ENCODE data around the gene LHX3. TPM values are rescaled to one million over a fixed set of nuclear protein-coding genes. Genes with fewer than 3 reads are reported as not detected.

Gene LHX3
- total RNA-seq, 1 experiment from 2014 or later: not detected

- H3K27ac ChIP-seq (ENCODE audit: low read length): no peak overlapping the region
- H3K4me3 ChIP-seq (ENCODE audit: low read length): no peak overlapping the region
- peaks cover 13% of the 10 kb centered on the region for H3K4me1 ChIP-seq (ENCODE audit: low read length)
- H4K20me1 ChIP-seq (ENCODE audit: insufficient read depth, low read depth, low read length): no peaks in the 10 kb centered on the region; the same call in 1 of the 2 replicates
- H3K36me3 ChIP-seq (ENCODE audit: insufficient read depth, low read length): no peaks in the 10 kb centered on the region
- H2AFZ ChIP-seq (ENCODE audit: low read length): no peak overlapping the region
- H3K9me3 ChIP-seq (ENCODE audit: low read length): no peaks in the 10 kb centered on the region
- H3K4me2 ChIP-seq (ENCODE audit: low read depth, low read length, poor library complexity, severe bottlenecking): no peak overlapping the region
- no peaks in the 10 kb centered on the region for H3K79me2 ChIP-seq (ENCODE audit: low read length)
- no peak for DNase-seq
- no peak overlapping the region for H3K9ac ChIP-seq (ENCODE audit: low read length)
- H3K9me2 ChIP-seq (replicated peaks; ENCODE audit: insufficient read depth, low read length): no peaks in the 10 kb centered on the region
- H3K27me3 ChIP-seq (ENCODE audit: low read length): no peaks in the 10 kb centered on the region
Observed at GRCh38 chr9:136191960-136192286, 13.0 kb downstream of the LHX3 start.

GRCh38 chr9:136191099-136191959 lies 13.6 kb downstream of the LHX3 start:
- Histone ChIP-seq H3K36me3 (ENCODE audit: insufficient read depth, low read length) (no peaks in the 10 kb centered on the region), H3K27me3 (ENCODE audit: low read length) (no peaks in the 10 kb centered on the region), H3K27ac (ENCODE audit: low read length) (no peak overlapping the region), H3K4me1 (ENCODE audit: low read length) (peaks cover 7% of the 10 kb centered on the region), H4K20me1 (ENCODE audit: insufficient read depth, low read depth, low read length) (no peaks in the 10 kb centered on the region; the same call in 1 of the 2 replicates), H3K79me2 (ENCODE audit: low read length) (no peaks in the 10 kb centered on the region), H2AFZ (ENCODE audit: low read length) (no peak overlapping the region), H3K9me2 (replicated peaks; ENCODE audit: insufficient read depth, low read length) (no peaks in the 10 kb centered on the region), H3K9me3 (ENCODE audit: low read length) (no peaks in the 10 kb centered on the region), H3K9ac (ENCODE audit: low read length) (no peak overlapping the region), H3K4me3 (ENCODE audit: low read length) (no peak overlapping the region), H3K4me2 (ENCODE audit: low read depth, low read length, poor library complexity, severe bottlenecking) (no peak overlapping the region)
- DNase-seq: no peak

GRCh38 chr9:136190656-136191055 lies 14.3 kb downstream of the LHX3 start:
- Histone ChIP-seq H3K36me3 (ENCODE audit: insufficient read depth, low read length) (no peaks in the 10 kb centered on the region), H3K9me2 (replicated peaks; ENCODE audit: insufficient read depth, low read length) (no peaks in the 10 kb centered on the region), H3K9ac (ENCODE audit: low read length) (no peak overlapping the region), H3K27me3 (ENCODE audit: low read length) (no peaks in the 10 kb centered on the region), H3K4me1 (ENCODE audit: low read length) (peaks cover under 1% of the 10 kb centered on the region; the same call in 1 of the 2 replicates), H3K4me3 (ENCODE audit: low read length) (no peak overlapping the region), H3K4me2 (ENCODE audit: low read depth, low read length, poor library complexity, severe bottlenecking) (no peak overlapping the region), H3K79me2 (ENCODE audit: low read length) (no peaks in the 10 kb centered on the region), H3K9me3 (ENCODE audit: low read length) (no peaks in the 10 kb centered on the region), H4K20me1 (ENCODE audit: insufficient read depth, low read depth, low read length) (no peaks in the 10 kb centered on the region), H2AFZ (ENCODE audit: low read length) (no peak overlapping the region), H3K27ac (ENCODE audit: low read length) (no peak overlapping the region)
- DNase-seq: no peak

GRCh38 chr9:136190237-136190601 lies 14.7 kb downstream of the LHX3 start:
- Histone ChIP-seq H3K9me3 (ENCODE audit: low read length) (no peaks in the 10 kb centered on the region), H3K4me1 (ENCODE audit: low read length) (no peaks in the 10 kb centered on the region), H3K27me3 (ENCODE audit: low read length) (no peaks in the 10 kb centered on the region), H3K27ac (ENCODE audit: low read length) (no peak overlapping the region), H2AFZ (ENCODE audit: low read length) (no peak overlapping the region), H3K4me2 (ENCODE audit: low read depth, low read length, poor library complexity, severe bottlenecking) (no peak overlapping the region), H3K9ac (ENCODE audit: low read length) (no peak overlapping the region), H4K20me1 (ENCODE audit: insufficient read depth, low read depth, low read length) (no peaks in the 10 kb centered on the region), H3K9me2 (replicated peaks; ENCODE audit: insufficient read depth, low read length) (no peaks in the 10 kb centered on the region), H3K4me3 (ENCODE audit: low read length) (no peak overlapping the region), H3K36me3 (ENCODE audit: insufficient read depth, low read length) (no peaks in the 10 kb centered on the region), H3K79me2 (ENCODE audit: low read length) (no peaks in the 10 kb centered on the region)
- DNase-seq: no peak

GRCh38 chr9:136189394-136190236 lies 15.3 kb downstream of the LHX3 start:
- no peak overlapping the region for H3K4me3 ChIP-seq (ENCODE audit: low read length)
- no peak overlapping the region for H3K4me2 ChIP-seq (ENCODE audit: low read depth, low read length, poor library complexity, severe bottlenecking)
- H2AFZ ChIP-seq (ENCODE audit: low read length): no peak overlapping the region
- H3K9me3 ChIP-seq (ENCODE audit: low read length): no peaks in the 10 kb centered on the region
- H3K36me3 ChIP-seq (ENCODE audit: insufficient read depth, low read length): no peaks in the 10 kb centered on the region
- no peaks in the 10 kb centered on the region for H3K9me2 ChIP-seq (replicated peaks; ENCODE audit: insufficient read depth, low read length)
- H3K27me3 ChIP-seq (ENCODE audit: low read length): no peaks in the 10 kb centered on the region
- no peak overlapping the region for H3K9ac ChIP-seq (ENCODE audit: low read length)
- no peaks in the 10 kb centered on the region for H3K79me2 ChIP-seq (ENCODE audit: low read length)
- no peaks in the 10 kb centered on the region for H4K20me1 ChIP-seq (ENCODE audit: insufficient read depth, low read depth, low read length)
- no peak for DNase-seq
- no peaks in the 10 kb centered on the region for H3K4me1 ChIP-seq (ENCODE audit: low read length)
- H3K27ac ChIP-seq (ENCODE audit: low read length): no peak overlapping the region

- Histone ChIP-seq H4K20me1 (ENCODE audit: insufficient read depth, low read depth, low read length) (no peaks in the 10 kb centered on the region), H2AFZ (ENCODE audit: low read length) (no peak overlapping the region), H3K9me2 (replicated peaks; ENCODE audit: insufficient read depth, low read length) (no peaks in the 10 kb centered on the region), H3K27me3 (ENCODE audit: low read length) (no peaks in the 10 kb centered on the region), H3K9me3 (ENCODE audit: low read length) (no peaks in the 10 kb centered on the region), H3K4me2 (ENCODE audit: low read depth, low read length, poor library complexity, severe bottlenecking) (no peak overlapping the region), H3K4me3 (ENCODE audit: low read length) (no peak overlapping the region), H3K9ac (ENCODE audit: low read length) (no peak overlapping the region), H3K4me1 (ENCODE audit: low read length) (no peaks in the 10 kb centered on the region), H3K79me2 (ENCODE audit: low read length) (no peaks in the 10 kb centered on the region), H3K27ac (ENCODE audit: low read length) (no peak overlapping the region), H3K36me3 (ENCODE audit: insufficient read depth, low read length) (no peaks in the 10 kb centered on the region)
- no peak for DNase-seq
Observed at GRCh38 chr9:136187683-136188586, 17.0 kb downstream of the LHX3 start.

- H3K36me3 ChIP-seq (ENCODE audit: insufficient read depth, low read length): no peaks in the 10 kb centered on the region
- no peak overlapping the region for H3K9ac ChIP-seq (ENCODE audit: low read length)
- no peaks in the 10 kb centered on the region for H3K79me2 ChIP-seq (ENCODE audit: low read length)
- H3K9me2 ChIP-seq (replicated peaks; ENCODE audit: insufficient read depth, low read length): no peaks in the 10 kb centered on the region
- H3K9me3 ChIP-seq (ENCODE audit: low read length): no peaks in the 10 kb centered on the region
- no peak overlapping the region for H3K4me2 ChIP-seq (ENCODE audit: low read depth, low read length, poor library complexity, severe bottlenecking)
- no peaks in the 10 kb centered on the region for H4K20me1 ChIP-seq (ENCODE audit: insufficient read depth, low read depth, low read length)
- H3K27me3 ChIP-seq (ENCODE audit: low read length): no peaks in the 10 kb centered on the region
- no peaks in the 10 kb centered on the region for H3K4me1 ChIP-seq (ENCODE audit: low read length)
- H3K4me3 ChIP-seq (ENCODE audit: low read length): no peak overlapping the region
- H3K27ac ChIP-seq (ENCODE audit: low read length): no peak overlapping the region
- no peak overlapping the region for H2AFZ ChIP-seq (ENCODE audit: low read length)
- DNase-seq: no peak
Observed at GRCh38 chr9:136187197-136187596, 17.7 kb downstream of the LHX3 start.
